ENCODE measurements around the gene CD52.

- TF ChIP-seq REST (IDR thresholded peaks at IDR 0.05; ENCODE audit: low read depth, low read length) = no peak
- TF ChIP-seq YY1 (IDR thresholded peaks at IDR 0.05; ENCODE audit: low read depth) = no peak
- no peak for TF ChIP-seq EZH2phosphoT487 (IDR thresholded peaks at IDR 0.05; ENCODE audit: borderline replicate concordance, low read depth)
- no peak for TF ChIP-seq PBX3 (IDR thresholded peaks at IDR 0.05)
- no peak for TF ChIP-seq TAF1 (IDR thresholded peaks at IDR 0.05; ENCODE audit: borderline replicate concordance, low read depth, low read length)
- no peak for TF ChIP-seq EP300 (IDR thresholded peaks at IDR 0.05; ENCODE audit: borderline replicate concordance in 1 of 2, low read depth in 1 of 2, low read length in 1 of 2)
- TF ChIP-seq NRF1 (IDR thresholded peaks at IDR 0.05; ENCODE audit: low read depth, low read length) = no peak
- no peak for TF ChIP-seq ZBTB33 (IDR thresholded peaks at IDR 0.05; ENCODE audit: borderline replicate concordance, low read depth)
- TF ChIP-seq CTCF (IDR thresholded peaks at IDR 0.05) = no peak
- TF ChIP-seq SMC3 (IDR thresholded peaks at IDR 0.05; ENCODE audit: low read depth, low read length) = no peak
- TF ChIP-seq MXI1 (IDR thresholded peaks at IDR 0.05; ENCODE audit: low read depth, low read length) = no peak
- TF ChIP-seq USF2 (IDR thresholded peaks at IDR 0.05; ENCODE audit: borderline replicate concordance, low read depth, low read length) = no peak
- TF ChIP-seq GABPA (IDR thresholded peaks at IDR 0.05; ENCODE audit: low read depth) = no peak
- TF ChIP-seq RAD21 (IDR thresholded peaks at IDR 0.05; ENCODE audit: low read length) = no peak
Measured at GRCh38 chr1:26351590-26352337, 34.0 kb downstream of the CD52 start.
